A673 (cell line): ENCODE data around the gene C1orf21.

Experiments used
- CTCF ChIP-seq: fragments of 300-800, 200-600 bp; sonication (generic); conservative IDR thresholded peaks from 2 replicates; pipeline ENCODE4 v1.5.1; 2017; ENCODE audit warnings: low read depth, mild to moderate bottlenecking, antibody characterized with exemption, low read length, moderate library complexity, mixed read lengths
- EZH2 ChIP-seq: fragments of 200-600 bp; sonication (generic); IDR thresholded peaks from 2 replicates; pipeline ENCODE4 v1.6.1; 2017; ENCODE audit warnings: borderline replicate concordance, low read depth, mild to moderate bottlenecking, mixed read lengths, antibody characterized with exemption, low read length; ENCODE audit not compliant: poor library complexity, severe bottlenecking

- no peak for TF ChIP-seq CTCF
- no peak for TF ChIP-seq EZH2
These were observed 238.4 kb downstream of the C1orf21 start for GRCh38 chr1:184625271-184625670.
